AG04450 (cell line): Measurements from ENCODE around the gene PKP3. TPM values are rescaled to one million over a fixed set of nuclear protein-coding genes. Genes with fewer than 3 reads are reported as not detected.

Experiments used
- CTCF ChIA-PET: fragments of 300-600, 350-600 bp; formaldehyde crosslinking; extraction: SDS; loops from one replicate; lab custom pipeline; 2022; ENCODE audit warnings: antibody characterized with exemption, inconsistent platforms; lab: Charles Lee
- POLR2A ChIA-PET: fragments of 350-600 bp; formaldehyde crosslinking; extraction: SDS; loops from one replicate; lab custom pipeline; 2021; ENCODE audit warnings: antibody characterized with exemption, inconsistent platforms; lab: Yijun Ruan, JAX
- DNase-seq: peaks from one replicate; pipeline ENCODE4 v3.0.0-alpha.2; 2011; ENCODE audit warnings: low read depth, low spot score
- H3K27ac ChIP-seq: one replicate; pipeline ENCODE4 v1.5.1; 2012; ENCODE audit warnings: low read depth, low read length, control low read depth
- H3K27me3 ChIP-seq: one replicate; pipeline ENCODE4 v1.6.0; 2012; ENCODE audit warnings: low read length; ENCODE audit not compliant: control insufficient read depth, insufficient read depth
- H3K4me3 ChIP-seq: 2 replicates; pipeline ENCODE4 v1.5.1; 2011; ENCODE audit warnings: mild to moderate bottlenecking, low read depth, low read length, control low read depth
- H3K9me3 ChIP-seq: 2 replicates; pipeline ENCODE4 v1.5.1; 2012; ENCODE audit warnings: low read length; ENCODE audit not compliant: control insufficient read depth, insufficient read depth
- CTCF ChIP-seq: IDR thresholded peaks from 2 replicates; pipeline ENCODE4 v1.5.1; 2011; ENCODE audit warnings: low read depth, low read length, control low read depth, inconsistent platforms
- polyA plus RNA-seq: library from polyadenylated mRNA; depleted of rRNA; stranded (reverse); fragments of >200 nt; gene quantifications from 2 replicates; pipeline ENCODE4 v1.2.3, GENCODE V29; 2011; rRNA removed
- small RNA-seq: library from RNA; depleted of rRNA; stranded (forward); fragments of <200 nt; gene quantifications from one replicate; pipeline ENCODE3, GENCODE V24; 2012; ENCODE audit warnings: low read depth; ENCODE audit not compliant: insufficient read length

PKP3 gene
- polyA plus RNA-seq, 1 experiment: 0.55 TPM

- POLR2A ChIA-PET: no interaction called here
- CTCF ChIA-PET: no interaction called here
These were observed 58.3 kb downstream of the PKP3 start for GRCh38 chr11:452203-452744.

GRCh38 chr11:452916-453527 lies 59.0 kb downstream of the PKP3 start:
- ChIA-PET POLR2A (no interaction called here), CTCF (no interaction called here)
- DNase-seq: no peak
- Histone ChIP-seq H3K4me3 (no peak overlapping the region), H3K27ac (no peak overlapping the region), H3K27me3 (no peaks in the 10 kb centered on the region), H3K9me3 (no peaks in the 10 kb centered on the region; the same call in 1 of the 2 replicates)
- no peak for TF ChIP-seq CTCF

More at GRCh38 chr11:452203-452744, 58.3 kb downstream of the PKP3 start:
- H3K9me3 ChIP-seq: no peaks in the 10 kb centered on the region; the same call in 1 of the 2 replicates
- H3K27me3 ChIP-seq: no peaks in the 10 kb centered on the region
- TF ChIP-seq CTCF: no peak
- DNase-seq: no peak
- no peak overlapping the region for H3K4me3 ChIP-seq
- H3K27ac ChIP-seq: no peak overlapping the region

GRCh38 chr11:453564-453963 lies 59.6 kb downstream of the PKP3 start:
- Histone ChIP-seq H3K9me3 (no peaks in the 10 kb centered on the region; the same call in 1 of the 2 replicates), H3K27me3 (no peaks in the 10 kb centered on the region), H3K27ac (no peak overlapping the region), H3K4me3 (no peak overlapping the region)
- CTCF ChIA-PET: no interaction called here
- POLR2A ChIA-PET: no interaction called here
- DNase-seq: no peak
- TF ChIP-seq CTCF: no peak

- CTCF ChIA-PET: no interaction called here
- Histone ChIP-seq H3K27me3 (no peaks in the 10 kb centered on the region), H3K4me3 (no peak overlapping the region), H3K27ac (no peak overlapping the region), H3K9me3 (no peaks in the 10 kb centered on the region; the same call in 1 of the 2 replicates)
- no peak for TF ChIP-seq CTCF
- no peak for DNase-seq
- POLR2A ChIA-PET: no interaction called here
These were observed 60.0 kb downstream of the PKP3 start for GRCh38 chr11:454043-454442.

Small RNA genes within 50 kb of the gene (small RNA-seq; reads per million reads assigned to genes)
- gene RN7SL838P: not detected

Other genes starting within 250 kb of the PKP3 start
- not detected in 2 replicates for gene SCGB1C1, start 201.1 kb upstream of the PKP3 start, polyA plus RNA-seq
- 75.0 and 86.4 TPM in 2 replicates for gene BET1L, start 186.8 kb upstream of the PKP3 start, polyA plus RNA-seq
- 118 and 153 TPM in 2 replicates for gene RIC8A, start 186.5 kb upstream of the PKP3 start, polyA plus RNA-seq
- gene SIRT3, start 157.9 kb upstream of the PKP3 start, polyA plus RNA-seq: 14.7 and 15.8 TPM in 2 replicates
- gene PSMD13, start 157.2 kb upstream of the PKP3 start, polyA plus RNA-seq: 138 and 148 TPM in 2 replicates
- gene NLRP6, start 115.8 kb upstream of the PKP3 start, polyA plus RNA-seq: not detected in 2 replicates
- 4.0 and 5.2 TPM in 2 replicates for gene PGGHG, start 105.1 kb upstream of the PKP3 start, polyA plus RNA-seq
- gene IFITM5, start 94.7 kb upstream of the PKP3 start, polyA plus RNA-seq: not detected in 2 replicates
- gene IFITM2, start 86.4 kb upstream of the PKP3 start, polyA plus RNA-seq: 219 and 367 TPM in 2 replicates
- gene IFITM1, start 80.2 kb upstream of the PKP3 start, polyA plus RNA-seq: 62.1 and 81.6 TPM in 2 replicates
- gene IFITM3, start 73.3 kb upstream of the PKP3 start, polyA plus RNA-seq: 426 and 760 TPM in 2 replicates
- 7.8 and 9.5 TPM in 2 replicates for gene B4GALNT4, start 24.7 kb upstream of the PKP3 start, polyA plus RNA-seq
- 17.8 and 20.9 TPM in 2 replicates for gene SIGIRR, start 20.8 kb downstream of the PKP3 start, polyA plus RNA-seq
- 0.10 TPM in 1 of 2 replicates, not detected in the other for gene ANO9, start 47.8 kb downstream of the PKP3 start, polyA plus RNA-seq
- gene PTDSS2, start 56.1 kb downstream of the PKP3 start, polyA plus RNA-seq: 15.8 and 19.7 TPM in 2 replicates
- gene RNH1, start 113.0 kb downstream of the PKP3 start, polyA plus RNA-seq: 98.6 and 168 TPM in 2 replicates
- gene HRAS, start 141.4 kb downstream of the PKP3 start, polyA plus RNA-seq: 44.7 and 58.7 TPM in 2 replicates
- 0.86 and 1.5 TPM in 2 replicates for gene LRRC56, start 143.3 kb downstream of the PKP3 start, polyA plus RNA-seq
- gene LMNTD2, start 166.5 kb downstream of the PKP3 start, polyA plus RNA-seq: 0.32 and 0.67 TPM in 2 replicates
- gene RASSF7, start 166.8 kb downstream of the PKP3 start, polyA plus RNA-seq: 2.5 and 4.3 TPM in 2 replicates
- gene PHRF1, start 182.3 kb downstream of the PKP3 start, polyA plus RNA-seq: 7.3 and 8.4 TPM in 2 replicates
- 2.4 and 3.6 TPM in 2 replicates for gene IRF7, start 221.7 kb downstream of the PKP3 start, polyA plus RNA-seq
- not detected in 2 replicates for gene CDHR5, start 230.7 kb downstream of the PKP3 start, polyA plus RNA-seq
- not detected in 2 replicates for gene SCT, start 233.0 kb downstream of the PKP3 start, polyA plus RNA-seq
- 0.05 TPM in 1 of 2 replicates, not detected in the other for gene DRD4, start 243.1 kb downstream of the PKP3 start, polyA plus RNA-seq